Measurements from ENCODE around the gene ASZ1.
"Not testable (repeated sequence)": the region's sequence is repeated elsewhere in the genome, so short reads cannot be mapped to it uniquely, and the experiment has no call there.

Gene ASZ1

GRCh38 chr7:117424090-117424829 is 3.0 kb downstream of the ASZ1 start:
- H3K4me3 ChIP-seq (ENCODE audit: low read depth, low read length): no peak overlapping the region
- no peak for DNase-seq (ENCODE audit: low read depth)
- TF ChIP-seq CTCF (IDR thresholded peaks at IDR 0.05; ENCODE audit: control insufficient read depth, extremely low read depth, insufficient read depth): no peak

- H3K4me3 ChIP-seq (ENCODE audit: low read depth, low read length); DNase-seq (ENCODE audit: low read depth): not testable (repeated sequence)
These were observed 12.7 kb downstream of the ASZ1 start for GRCh38 chr7:117414591-117414990.

- no peak for DNase-seq (ENCODE audit: low read depth)
- H3K4me3 ChIP-seq (ENCODE audit: low read depth, low read length): no peak overlapping the region
- TF ChIP-seq CTCF (IDR thresholded peaks at IDR 0.05; ENCODE audit: control insufficient read depth, extremely low read depth, insufficient read depth): no peak
These were observed 14.2 kb downstream of the ASZ1 start for GRCh38 chr7:117412946-117413559.

GRCh38 chr7:117412390-117412789 is 14.9 kb downstream of the ASZ1 start:
- DNase-seq (ENCODE audit: low read depth): no peak
- no peak overlapping the region for H3K4me3 ChIP-seq (ENCODE audit: low read depth, low read length)
- no peak for TF ChIP-seq CTCF (IDR thresholded peaks at IDR 0.05; ENCODE audit: control insufficient read depth, extremely low read depth, insufficient read depth)

GRCh38 chr7:117411539-117411938 is 15.8 kb downstream of the ASZ1 start:
- no peak for TF ChIP-seq CTCF (IDR thresholded peaks at IDR 0.05; ENCODE audit: control insufficient read depth, extremely low read depth, insufficient read depth)
- no peak for DNase-seq (ENCODE audit: low read depth)
- no peak overlapping the region for H3K4me3 ChIP-seq (ENCODE audit: low read depth, low read length)

- no peak overlapping the region for H3K4me3 ChIP-seq (ENCODE audit: low read depth, low read length)
- no peak for TF ChIP-seq CTCF (IDR thresholded peaks at IDR 0.05; ENCODE audit: control insufficient read depth, extremely low read depth, insufficient read depth)
- no peak for DNase-seq (ENCODE audit: low read depth)
These were observed 18.5 kb downstream of the ASZ1 start for GRCh38 chr7:117408831-117409230.

GRCh38 chr7:117405519-117405918 is 21.8 kb downstream of the ASZ1 start:
- no peak for DNase-seq (ENCODE audit: low read depth)
- TF ChIP-seq CTCF (IDR thresholded peaks at IDR 0.05; ENCODE audit: control insufficient read depth, extremely low read depth, insufficient read depth): no peak
- no peak overlapping the region for H3K4me3 ChIP-seq (ENCODE audit: low read depth, low read length)

Data from LNCaP clone FGC (cell line).